Suprapubic skin (tissue), 4 donors: ENCODE measurements around the gene PGAM5.

Source experiments
- CTCF ChIP-seq, 2 donors: fragments of 200-600 bp in 1 of 2; fragments of 450-650 bp in 1 of 2; sonication (generic) in 1 of 2; IDR thresholded peaks; one replicate each; pipeline ENCODE4 v1.5.1; 2016 to 2019; ENCODE audit warnings: antibody characterized with exemption in 2 of 2, mild to moderate bottlenecking in 1 of 2, moderate library complexity in 1 of 2
- EP300 ChIP-seq: sonication (generic); formaldehyde crosslinking; IDR thresholded peaks from one replicate; pipeline ENCODE4 v1.6.1; 2017; ENCODE audit warnings: antibody characterized with exemption
- POLR2A ChIP-seq, 2 donors: fragments of 450-650 bp; IDR thresholded peaks; one replicate each; pipeline ENCODE4 v1.6.1; 2017; ENCODE audit warnings: antibody characterized with exemption in 2 of 2, mild to moderate bottlenecking in 2 of 2, moderate library complexity in 2 of 2
- POLR2AphosphoS5 ChIP-seq, 3 donors: sonication (generic); formaldehyde crosslinking; IDR thresholded peaks; one replicate each; pipeline ENCODE4 v1.6.1; 2017; ENCODE audit warnings: antibody characterized with exemption in 3 of 3

GRCh38 chr12:132686825-132687210 lies 23.8 kb upstream of the PGAM5 start:
- TF ChIP-seq CTCF (IDR thresholded peaks at IDR 0.05) (no peak), POLR2A (IDR thresholded peaks at IDR 0.05) (no peak), POLR2AphosphoS5 (IDR thresholded peaks at IDR 0.05) (no peak), EP300 (no peak)
